Esophagus muscularis mucosa (tissue), 4 donors: ENCODE data around the gene ERBB2. TPM values are rescaled to one million over a fixed set of nuclear protein-coding genes. Genes with fewer than 3 reads are reported as not detected.

Experiments
- DNase-seq: peaks from one replicate; pipeline ENCODE4 v3.0.0-alpha.2; 2017; ENCODE audit errors: extremely low spot score
- H3K27ac ChIP-seq, 4 donors: fragments of 200-600 bp; sonication (generic); replicated peaks in 1 of 4; 1 replicate in 3 of 4; 2 replicates in 1 of 4; pipeline ENCODE4 v1.5.1; 2016 to 2019; ENCODE audit warnings: mild to moderate bottlenecking in 1 of 4
- H3K27me3 ChIP-seq, 4 donors: fragments of 200-600 bp; sonication (generic); one replicate each; pipeline versions ENCODE4 v1.5.1 to v1.6.0; 2016 to 2019
- H3K36me3 ChIP-seq, 4 donors: fragments of 200-600 bp; sonication (generic); one replicate each; pipeline ENCODE4 v1.5.1; 2016 to 2019
- H3K4me1 ChIP-seq, 4 donors: fragments of 200-600 bp; sonication (generic); one replicate each; pipeline ENCODE4 v1.5.1; 2016 to 2019
- H3K4me3 ChIP-seq, 4 donors: fragments of 200-600 bp; sonication (generic); 1 replicate in 2 of 4; 2 replicates in 2 of 4; pipeline ENCODE4 v1.5.1; 2016 to 2019; ENCODE audit warnings: mild to moderate bottlenecking in 4 of 4, moderate library complexity in 1 of 4
- H3K9me3 ChIP-seq, 4 donors: fragments of 200-600 bp; sonication (generic); 1 replicate in 3 of 4; 2 replicates in 1 of 4; pipeline ENCODE4 v1.5.1; 2016 to 2019
- CTCF ChIP-seq, 3 experiments: fragments of 200-600 bp in 2 of 3; fragments of 450-650 bp in 1 of 3; sonication (generic) in 2 of 3; IDR thresholded peaks; one replicate each; pipeline ENCODE4 v1.5.1; 2017 to 2019; ENCODE audit warnings: antibody characterized with exemption in 3 of 3, mild to moderate bottlenecking in 2 of 3, moderate library complexity in 1 of 3
- EP300 ChIP-seq: sonication (generic); formaldehyde crosslinking; IDR thresholded peaks from one replicate; pipeline ENCODE4 v1.6.1; 2017; ENCODE audit warnings: antibody characterized with exemption
- POLR2A ChIP-seq: fragments of 450-650 bp; IDR thresholded peaks from one replicate; pipeline ENCODE4 v1.6.1; 2017; ENCODE audit warnings: antibody characterized with exemption, moderate library complexity, mild to moderate bottlenecking, low read depth
- POLR2AphosphoS5 ChIP-seq, 2 donors: sonication (generic); formaldehyde crosslinking; IDR thresholded peaks; one replicate each; pipeline ENCODE4 v1.6.1; 2017; ENCODE audit warnings: antibody characterized with exemption in 2 of 2
- WGBS: methylation state at CpG from one replicate; pipeline ENCODE4 v1.1.5; 2018; 5-methylcytosine and 5-hydroxymethylcytosine counted together
- intact Hi-C: fragments of 100-400 bp; cut with DNase I; formaldehyde crosslinking; loops from one replicate; pipeline ENCODE4 v1.15.1; 2023
- total RNA-seq, 4 donors: library from RNA; depleted of rRNA; stranded (reverse); fragments of >200 nt; gene quantifications; one replicate each; pipeline versions ENCODE4 v1.1.0 to v1.2.1, GENCODE V29; 2016

The ERBB2 gene
- 10 to 100 TPM; 36.8 to 67.7 (median 57.7) TPM for total RNA-seq

GRCh38 chr17:39699818-39700147 is at the start of gene ERBB2:
Gene ERBB2, plus strand, starts transcription at chr17:39700064. Its CDS starts 175 bp downstream, at chr17:39700239.
- 9% methylated on average over 18 of the region's 20 CpGs for WGBS
- TF ChIP-seq POLR2AphosphoS5 (IDR thresholded peaks at IDR 0.05), result peak; percentile 73 to 91
- no peak for TF ChIP-seq EP300
- no peak for TF ChIP-seq CTCF (IDR thresholded peaks at IDR 0.05)
- Histone ChIP-seq H3K27me3 (no peaks in the 10 kb centered on the region), H3K4me3 (peak within 1 kb of the TSS; percentile 93 to 99 (median 97)), H3K36me3 (peaks cover 0 to 5% (median 0%) of the 10 kb centered on the region in 4 donors), H3K9me3 (no peaks in the 10 kb centered on the region), H3K27ac (peak within 1 kb of the TSS; percentile 85 to 92 (median 87)), H3K4me1 (peaks cover 25 to 51% (median 43%) of the 10 kb centered on the region in 4 donors)
- DNase-seq, result no peak
- intact Hi-C loops, result no loop called here

- DNase-seq, result no peak
- intact Hi-C loops, result no loop called here
- peaks cover 18 to 32% (median 31%) of the 10 kb centered on the region in 4 donors for H3K4me1 ChIP-seq
- no peak overlapping the region for H3K27ac ChIP-seq
- no peaks in the 10 kb centered on the region for H3K27me3 ChIP-seq
- no peaks in the 10 kb centered on the region for H3K9me3 ChIP-seq
- peaks cover 0 to 27% (median 3%) of the 10 kb centered on the region in 4 donors for H3K36me3 ChIP-seq
- 89% methylated on average over 11 of the region's 11 CpGs for WGBS
- no peak overlapping the region for H3K4me3 ChIP-seq
- no peak for TF ChIP-seq POLR2A
- no peak for TF ChIP-seq EP300
- TF ChIP-seq CTCF (IDR thresholded peaks at IDR 0.05), result no peak
- no peak for TF ChIP-seq POLR2AphosphoS5 (IDR thresholded peaks at IDR 0.05)
Observed at GRCh38 chr17:39650121-39650579, 49.7 kb upstream of the ERBB2 start.

- Histone ChIP-seq H3K36me3 (peaks cover 0 to 42% (median 15%) of the 10 kb centered on the region in 4 donors), H3K9me3 (no peaks in the 10 kb centered on the region), H3K4me1 (peaks cover 18 to 33% (median 29%) of the 10 kb centered on the region in 4 donors), H3K27me3 (no peaks in the 10 kb centered on the region), H3K4me3 (no peak overlapping the region), H3K27ac (peak overlapping the region in 3 of 4 donors; percentile 28 to 61 (median 35))
- DNase-seq, result no peak
- no peak for TF ChIP-seq EP300
- no peak for TF ChIP-seq POLR2A
- TF ChIP-seq POLR2AphosphoS5 (IDR thresholded peaks at IDR 0.05), result no peak
- no peak for TF ChIP-seq CTCF (IDR thresholded peaks at IDR 0.05)
- WGBS, result 70% methylated on average over 8 of the region's 8 CpGs
- intact Hi-C loops, result no loop called here
Observed at GRCh38 chr17:39651923-39652586, 47.8 kb upstream of the ERBB2 start.

- no peak for DNase-seq
- no peaks in the 10 kb centered on the region for H3K27me3 ChIP-seq
- 73% methylated on average over 7 of the region's 7 CpGs for WGBS
- no peak for TF ChIP-seq POLR2AphosphoS5 (IDR thresholded peaks at IDR 0.05)
- no peak for TF ChIP-seq POLR2A
- no peak for TF ChIP-seq CTCF (IDR thresholded peaks at IDR 0.05)
- no peak for TF ChIP-seq EP300
- H3K27ac ChIP-seq, result peak overlapping the region; percentile 34 to 61 (median 36)
- intact Hi-C loops, result no loop called here
- H3K36me3 ChIP-seq, result peaks cover 3 to 49% (median 21%) of the 10 kb centered on the region in 4 donors
- H3K4me1 ChIP-seq, result peaks cover 15 to 29% (median 27%) of the 10 kb centered on the region in 4 donors
- H3K4me3 ChIP-seq, result peak overlapping the region in 2 of 4 donors; percentile 16 to 27
- H3K9me3 ChIP-seq, result no peaks in the 10 kb centered on the region
Observed at GRCh38 chr17:39652587-39653315, 47.1 kb upstream of the ERBB2 start.
